ENCODE results near the gene TPX2. TPM values are rescaled to one million over a fixed set of nuclear protein-coding genes. Genes with fewer than 3 reads are reported as not detected.
"Not testable (repeated sequence)": the region's sequence is repeated elsewhere in the genome, so short reads cannot be mapped to it uniquely, and the experiment has no call there.

The TPX2 gene
- total RNA-seq, 1 donor from 2014 or later = 22.6 TPM

- TF ChIP-seq CTCF (IDR thresholded peaks at IDR 0.05) = no peak
- DNase-seq (ENCODE audit: extremely low spot score, unreplicated experiment) = no peak
- no peak overlapping the region for H3K27ac Mint-ChIP-seq (ENCODE audit: unreplicated experiment)
- no peaks in the 10 kb centered on the region for H3K27me3 Mint-ChIP-seq (ENCODE audit: unreplicated experiment)
- no peak overlapping the region for H3K4me3 Mint-ChIP-seq (ENCODE audit: unreplicated experiment)
- no peaks in the 10 kb centered on the region for H3K9me3 Mint-ChIP-seq (ENCODE audit: unreplicated experiment)
- peaks cover 14% of the 10 kb centered on the region for H3K4me1 Mint-ChIP-seq (ENCODE audit: unreplicated experiment)
- H3K36me3 Mint-ChIP-seq (ENCODE audit: unreplicated experiment) = no peaks in the 10 kb centered on the region
Measured at GRCh38 chr20:31826074-31826473, 87.0 kb downstream of the TPX2 start.

DNA sequence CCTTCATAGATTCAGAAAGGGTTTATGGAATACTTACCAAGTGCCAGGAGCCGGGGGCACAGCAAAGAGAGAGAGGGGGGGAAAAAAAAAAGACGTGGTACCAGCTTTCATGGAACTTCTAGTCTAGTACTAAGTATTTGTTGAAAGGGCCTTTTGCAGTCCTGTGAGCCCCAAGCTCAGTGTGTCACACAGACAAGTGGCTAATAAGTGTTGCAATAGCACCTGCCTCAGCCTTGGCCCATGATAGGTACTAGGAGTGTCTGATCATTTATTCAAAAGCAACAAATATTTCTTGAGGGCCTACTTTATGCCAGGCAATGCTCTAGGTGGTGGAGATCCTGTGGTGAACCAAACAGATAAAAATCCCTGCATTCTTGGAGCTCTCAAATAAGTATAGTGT is 88.0 kb downstream of the TPX2 start:
- Mint-ChIP-seq H3K9me3 (ENCODE audit: unreplicated experiment) (no peaks in the 10 kb centered on the region), H3K27ac (ENCODE audit: unreplicated experiment) (no peak overlapping the region), H3K36me3 (ENCODE audit: unreplicated experiment) (no peaks in the 10 kb centered on the region), H3K4me1 (ENCODE audit: unreplicated experiment) (peaks cover 9% of the 10 kb centered on the region), H3K27me3 (ENCODE audit: unreplicated experiment) (no peaks in the 10 kb centered on the region), H3K4me3 (ENCODE audit: unreplicated experiment) (no peak overlapping the region)
- TF ChIP-seq CTCF (IDR thresholded peaks at IDR 0.05) = no peak
- no peak for DNase-seq (ENCODE audit: extremely low spot score, unreplicated experiment)

- not testable (repeated sequence) for H3K36me3 Mint-ChIP-seq (ENCODE audit: unreplicated experiment); H3K9me3 Mint-ChIP-seq (ENCODE audit: unreplicated experiment); H3K27me3 Mint-ChIP-seq (ENCODE audit: unreplicated experiment); H3K4me3 Mint-ChIP-seq (ENCODE audit: unreplicated experiment); H3K27ac Mint-ChIP-seq (ENCODE audit: unreplicated experiment); DNase-seq (ENCODE audit: extremely low spot score, unreplicated experiment); H3K4me1 Mint-ChIP-seq (ENCODE audit: unreplicated experiment)
Measured at GRCh38 chr20:31828016-31828415, 88.9 kb downstream of the TPX2 start.

DNA sequence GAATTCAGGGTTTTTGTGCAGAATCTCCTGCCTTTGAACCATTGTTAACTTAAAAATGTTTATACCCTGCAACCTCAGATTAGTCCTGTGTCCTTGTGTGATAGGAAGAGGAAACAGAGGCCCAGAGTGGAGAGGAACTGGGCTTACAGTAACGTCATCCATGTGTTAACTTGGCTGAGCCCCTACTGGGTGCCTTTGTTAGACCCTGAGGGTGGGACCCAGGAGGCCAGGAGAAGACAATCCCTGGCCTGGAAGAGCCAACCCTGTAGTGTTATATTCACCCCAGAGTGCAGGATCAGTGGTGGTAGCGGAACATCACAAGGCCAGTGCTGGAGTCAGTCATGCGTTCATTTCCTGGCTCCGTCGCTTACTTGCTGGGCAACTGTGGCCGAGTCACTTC is 90.6 kb downstream of the TPX2 start:
- Mint-ChIP-seq H3K9me3 (ENCODE audit: unreplicated experiment) (no peaks in the 10 kb centered on the region), H3K27me3 (ENCODE audit: unreplicated experiment) (no peaks in the 10 kb centered on the region), H3K4me1 (ENCODE audit: unreplicated experiment) (peaks cover 3% of the 10 kb centered on the region), H3K27ac (ENCODE audit: unreplicated experiment) (no peak overlapping the region), H3K4me3 (ENCODE audit: unreplicated experiment) (no peak overlapping the region), H3K36me3 (ENCODE audit: unreplicated experiment) (no peaks in the 10 kb centered on the region)
- no peak for DNase-seq (ENCODE audit: extremely low spot score, unreplicated experiment)
- TF ChIP-seq CTCF (IDR thresholded peaks at IDR 0.05) = no peak

- peaks cover 3% of the 10 kb centered on the region for H3K4me1 Mint-ChIP-seq (ENCODE audit: unreplicated experiment)
- H3K27ac Mint-ChIP-seq (ENCODE audit: unreplicated experiment) = no peak overlapping the region
- H3K4me3 Mint-ChIP-seq (ENCODE audit: unreplicated experiment) = no peak overlapping the region
- H3K9me3 Mint-ChIP-seq (ENCODE audit: unreplicated experiment) = no peaks in the 10 kb centered on the region
- H3K36me3 Mint-ChIP-seq (ENCODE audit: unreplicated experiment) = no peaks in the 10 kb centered on the region
- no peak for TF ChIP-seq CTCF (IDR thresholded peaks at IDR 0.05)
- DNase-seq (ENCODE audit: extremely low spot score, unreplicated experiment) = no peak
- no peaks in the 10 kb centered on the region for H3K27me3 Mint-ChIP-seq (ENCODE audit: unreplicated experiment)
Measured at GRCh38 chr20:31830406-31830981, 91.4 kb downstream of the TPX2 start.

- H3K4me3 Mint-ChIP-seq (ENCODE audit: unreplicated experiment) = no peak overlapping the region
- H3K9me3 Mint-ChIP-seq (ENCODE audit: unreplicated experiment) = no peaks in the 10 kb centered on the region
- no peak for TF ChIP-seq CTCF (IDR thresholded peaks at IDR 0.05)
- peaks cover 3% of the 10 kb centered on the region for H3K4me1 Mint-ChIP-seq (ENCODE audit: unreplicated experiment)
- no peaks in the 10 kb centered on the region for H3K36me3 Mint-ChIP-seq (ENCODE audit: unreplicated experiment)
- DNase-seq (ENCODE audit: extremely low spot score, unreplicated experiment) = no peak
- H3K27ac Mint-ChIP-seq (ENCODE audit: unreplicated experiment) = no peak overlapping the region
- H3K27me3 Mint-ChIP-seq (ENCODE audit: unreplicated experiment) = no peaks in the 10 kb centered on the region
Measured at GRCh38 chr20:31831211-31831610, 92.1 kb downstream of the TPX2 start.

Data from osteocyte (in vitro differentiated cells).